ENCODE results near the gene KRTAP12-1. TPM values are rescaled to one million over a fixed set of nuclear protein-coding genes. Genes with fewer than 3 reads are reported as not detected.

KRTAP12-1 gene
- total RNA-seq, 2 donors from 2014 or later: not detected

Other genes starting within 250 kb of the KRTAP12-1 start
- gene LRRC3, start 226.7 kb downstream of the KRTAP12-1 start, total RNA-seq: under 1 TPM; 0.45 to 0.88 TPM
- gene KRTAP10-1, start 142.0 kb downstream of the KRTAP12-1 start, total RNA-seq: not detected
- gene KRTAP10-2, start 130.7 kb downstream of the KRTAP12-1 start, total RNA-seq: not detected
- not detected for gene KRTAP10-3, start 123.4 kb downstream of the KRTAP12-1 start, total RNA-seq
- not detected for gene KRTAP10-4, start 108.4 kb downstream of the KRTAP12-1 start, total RNA-seq
- gene KRTAP10-5, start 101.6 kb downstream of the KRTAP12-1 start, total RNA-seq: not detected
- not detected for gene KRTAP10-6, start 89.7 kb downstream of the KRTAP12-1 start, total RNA-seq
- not detected for gene KRTAP10-7, start 81.6 kb downstream of the KRTAP12-1 start, total RNA-seq
- not detected for gene KRTAP10-8, start 70.1 kb downstream of the KRTAP12-1 start, total RNA-seq
- gene KRTAP10-9, start 55.1 kb downstream of the KRTAP12-1 start, total RNA-seq: not detected
- not detected for gene KRTAP10-10, start 44.8 kb downstream of the KRTAP12-1 start, total RNA-seq
- gene KRTAP10-11, start 35.7 kb downstream of the KRTAP12-1 start, total RNA-seq: not detected
- gene KRTAP12-4, start 27.5 kb downstream of the KRTAP12-1 start, total RNA-seq: not detected
- gene KRTAP12-3, start 24.2 kb downstream of the KRTAP12-1 start, total RNA-seq: not detected
- gene KRTAP12-2, start 15.2 kb downstream of the KRTAP12-1 start, total RNA-seq: not detected
- not detected for gene KRTAP10-12, start 15.0 kb upstream of the KRTAP12-1 start, total RNA-seq
- gene TSPEAR, start 29.4 kb upstream of the KRTAP12-1 start, total RNA-seq: not detected
- gene UBE2G2, start 119.7 kb upstream of the KRTAP12-1 start, total RNA-seq: 100 to 1,000 TPM in 1 of 2 donors, 10 to 100 TPM in 1; 89.7 to 164 TPM
- 10 to 100 TPM; 50.1 to 53.9 TPM for gene SUMO3, start 135.9 kb upstream of the KRTAP12-1 start, total RNA-seq
- gene PTTG1IP, start 191.5 kb upstream of the KRTAP12-1 start, total RNA-seq: 10 to 100 TPM; 69.4 to 81.7 TPM
- gene ITGB2, start 238.7 kb upstream of the KRTAP12-1 start, total RNA-seq: 1,000 to 10,000 TPM in 1 of 2 donors, 100 to 1,000 TPM in 1; 448 to 1,246 TPM